Measurements from ENCODE around the gene BHLHE41.

DNA sequence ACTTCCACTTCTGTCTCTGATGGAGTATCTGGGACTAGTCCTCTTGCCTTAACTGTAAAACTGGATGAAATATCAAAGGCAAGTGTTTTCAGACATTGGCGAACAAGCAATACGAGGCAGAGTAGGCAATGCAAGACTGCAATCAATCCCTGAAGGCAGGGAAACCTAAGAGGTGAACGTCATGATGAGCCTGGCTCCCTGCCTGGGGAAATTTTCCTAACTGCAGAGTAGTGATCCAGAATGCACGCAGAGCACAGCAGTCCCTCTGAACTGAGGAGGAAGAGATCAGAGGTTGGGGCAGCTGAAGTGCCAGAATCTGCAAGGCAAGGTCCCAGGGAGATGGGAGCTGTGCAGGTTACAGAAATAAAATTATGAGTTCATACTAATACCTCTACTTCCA lies 18.5 kb downstream of the BHLHE41 start:
- TF ChIP-seq CTCF (conservative IDR thresholded peaks at IDR 0.05) (no peak), ZFX (IDR thresholded peaks at IDR 0.05) (no peak)

All from C4-2B (cell line).